HG03558 (cell line): ENCODE results near the gene OR4C5.
"Not testable (repeated sequence)": the region's sequence is repeated elsewhere in the genome, so short reads cannot be mapped to it uniquely, and the experiment has no call there.

Source experiments
- ATAC-seq: cut with Tn5 transposase; IDR thresholded peaks from one replicate; pipeline ENCODE4 v1.9.1; 2021; ENCODE audit warnings: moderate number of reproducible peaks; ENCODE audit not compliant: unreplicated experiment; ENCODE audit errors: extremely low read depth

The OR4C5 gene

DNA sequence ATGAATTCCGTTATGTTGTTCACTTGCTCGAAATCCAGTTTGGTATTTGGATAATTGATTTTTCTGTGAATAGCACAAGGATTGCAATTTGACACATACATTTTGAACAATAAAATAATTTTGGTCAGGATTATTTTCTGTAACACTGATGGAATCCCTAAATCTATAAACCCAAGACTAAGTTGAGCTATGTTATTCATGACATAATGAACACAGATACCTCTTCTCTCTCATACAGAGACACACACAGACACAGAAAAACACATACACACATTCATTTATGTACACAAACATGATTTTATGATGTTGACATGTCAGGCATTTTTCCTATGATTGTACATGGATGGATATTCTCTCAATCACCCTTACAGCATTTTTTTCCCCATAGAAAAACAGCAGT, at the start of gene OR4C5:
Gene OR4C5 (minus strand): TSS at position 101 of the 400 bp plus-strand sequence. CDS start 0 bp downstream, at position 101.
- no peak for ATAC-seq

DNA sequence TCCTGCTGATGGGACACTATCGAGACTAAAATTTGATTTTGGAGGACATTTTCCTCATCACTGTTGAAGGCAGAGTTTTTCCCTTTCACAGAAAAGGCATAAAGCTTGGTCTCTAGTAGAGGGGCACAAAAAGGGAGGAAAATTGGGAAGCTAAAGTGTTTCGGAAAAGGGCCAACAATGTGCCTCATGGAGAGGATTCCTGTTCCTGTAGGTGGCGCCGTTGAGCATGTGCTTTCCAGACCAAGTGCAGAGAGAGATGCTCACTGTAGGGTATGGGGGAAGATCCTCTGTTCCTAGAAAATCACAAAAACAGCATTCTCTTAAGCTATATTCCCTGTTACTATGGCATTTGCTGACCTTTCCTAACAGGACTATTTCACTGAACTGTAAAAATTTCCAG, 18.4 kb upstream of the OR4C5 start:
- no peak for ATAC-seq

DNA sequence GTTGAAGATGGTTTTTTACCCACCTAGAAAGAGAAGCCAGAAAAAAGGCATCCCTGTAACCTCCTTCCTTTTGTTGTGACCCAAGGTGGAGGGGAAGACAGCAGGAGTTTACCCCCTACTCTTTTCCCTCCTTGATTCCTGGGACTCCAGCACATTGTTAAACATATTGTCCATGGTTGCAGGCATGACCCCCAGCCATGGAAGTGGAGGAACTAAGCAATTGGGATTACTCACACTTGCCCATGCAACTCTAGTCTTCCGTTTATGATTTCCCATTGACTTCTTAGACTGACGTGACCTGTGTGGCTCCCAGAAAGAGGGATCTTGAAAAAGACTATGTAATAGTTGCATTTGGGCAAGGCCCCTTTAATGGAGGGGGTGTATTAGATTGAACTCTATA, 17.9 kb upstream of the OR4C5 start:
- ATAC-seq: not testable (repeated sequence)

DNA sequence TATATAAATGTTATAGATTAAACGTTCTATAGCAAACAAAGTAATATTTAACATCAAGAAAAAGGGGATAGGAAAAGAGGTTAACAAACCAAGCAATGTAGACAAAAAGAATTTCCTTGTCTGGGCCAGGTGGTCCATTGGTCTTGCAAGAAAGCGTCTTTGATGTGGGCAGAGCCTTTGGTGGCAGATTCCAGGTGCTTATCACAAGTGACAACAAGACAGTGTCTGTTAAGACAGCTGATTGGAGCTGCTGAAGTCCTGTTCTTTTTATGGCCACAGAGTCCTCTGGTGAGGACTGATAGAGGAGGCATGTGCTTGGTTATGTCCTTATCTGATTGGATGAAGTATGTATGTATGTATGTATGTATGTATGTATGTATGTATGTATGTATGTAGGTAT, 5.0 kb downstream of the OR4C5 start:
- not testable (repeated sequence) for ATAC-seq

- no peak for ATAC-seq
These were observed 11.6 kb downstream of the OR4C5 start for GRCh38 chr11:48354677-48355076.

DNA sequence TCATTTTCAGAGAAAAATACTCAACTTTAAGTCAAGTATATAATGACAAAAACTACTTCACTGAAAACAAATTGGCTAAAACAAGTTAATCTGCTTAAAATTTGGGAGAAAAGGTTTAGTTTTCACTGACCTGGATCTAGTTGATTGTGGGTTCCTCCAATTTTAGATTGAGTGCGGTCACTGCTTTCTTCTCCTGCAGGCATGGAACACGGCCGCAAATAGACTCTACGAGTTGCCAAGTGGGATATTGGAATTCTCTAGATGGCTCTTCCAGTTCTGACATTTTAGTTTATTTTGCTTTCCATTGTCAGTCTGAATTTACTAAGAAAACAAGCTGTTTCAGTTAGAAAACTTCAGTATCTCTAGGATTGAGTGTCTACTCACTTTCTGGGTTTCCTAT, 12.3 kb downstream of the OR4C5 start:
- ATAC-seq: no peak

- ATAC-seq: not testable (repeated sequence)
These were observed 20.0 kb downstream of the OR4C5 start for GRCh38 chr11:48346286-48346685.

DNA sequence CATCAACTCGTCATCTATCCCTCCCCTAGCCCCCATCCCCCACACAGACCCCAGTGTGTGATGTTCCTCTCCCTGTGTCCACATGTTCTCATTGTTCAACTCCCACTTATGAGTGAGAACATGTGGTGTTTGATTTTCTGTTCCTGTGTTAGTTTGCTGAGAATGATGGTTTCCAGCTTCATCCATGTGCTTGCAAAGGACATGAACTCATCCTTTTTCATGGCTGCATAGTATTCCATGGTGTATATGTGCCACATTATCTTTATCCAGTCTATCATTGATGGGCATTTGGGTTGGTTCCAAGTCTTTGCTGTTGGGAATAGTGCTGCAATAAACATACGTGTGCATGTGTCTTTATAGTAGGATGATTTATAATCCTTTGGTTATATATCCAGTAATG, 23.8 kb downstream of the OR4C5 start:
- not testable (repeated sequence) for ATAC-seq

DNA sequence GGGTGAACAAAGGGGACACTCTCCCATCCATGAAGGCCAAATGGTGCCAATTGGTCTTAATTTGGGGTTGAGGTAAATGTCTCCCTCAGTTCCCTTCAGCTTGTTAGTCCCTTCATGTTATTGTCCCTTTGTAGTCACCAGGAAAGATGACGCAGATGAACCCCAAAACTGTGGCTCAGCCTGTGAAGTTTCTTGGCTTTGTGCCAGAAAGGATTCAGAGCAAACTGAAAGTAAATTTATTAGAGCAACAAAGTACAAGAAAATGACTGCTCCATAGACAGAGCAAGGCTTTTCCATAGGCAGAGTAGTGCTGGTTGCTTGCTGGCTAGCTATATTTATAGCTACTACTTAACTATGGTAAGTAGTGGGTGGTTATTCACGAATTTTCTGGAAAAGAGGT, 24.8 kb downstream of the OR4C5 start:
- ATAC-seq: no peak

DNA sequence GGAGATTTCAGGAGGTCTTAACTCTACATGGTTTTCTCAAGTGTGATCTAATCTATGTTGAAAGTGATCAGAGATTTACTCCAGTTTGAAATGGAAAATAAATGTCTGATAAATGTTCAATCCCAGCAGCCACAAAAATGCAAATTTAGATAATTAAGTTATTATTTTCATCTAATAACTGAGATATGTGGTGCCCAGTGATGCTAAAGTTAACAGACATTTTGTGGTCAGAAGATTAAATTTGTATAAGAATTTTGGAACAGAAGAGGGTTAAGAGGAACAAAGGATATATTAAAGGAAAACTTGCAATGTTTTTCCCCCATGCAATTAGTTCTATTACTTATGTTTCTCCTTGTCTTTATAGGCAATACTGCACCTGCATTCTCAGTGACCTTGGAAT, 41.6 kb downstream of the OR4C5 start, which contains the start of gene OR4C3:
Gene OR4C3 (plus strand): TSS at position 301 of the 400 bp plus-strand sequence. CDS start 102 bp downstream, outside the sequence.
- ATAC-seq: not testable (repeated sequence)

- ATAC-seq: not testable (repeated sequence)
These were observed 46.5 kb downstream of the OR4C5 start for GRCh38 chr11:48319813-48320212.
